ENCODE results near the gene FLYWCH1. TPM values are rescaled to one million over a fixed set of nuclear protein-coding genes. Genes with fewer than 3 reads are reported as not detected.

FLYWCH1 gene
- total RNA-seq, 1 experiment from 2014 or later: 12.5 TPM

DNA sequence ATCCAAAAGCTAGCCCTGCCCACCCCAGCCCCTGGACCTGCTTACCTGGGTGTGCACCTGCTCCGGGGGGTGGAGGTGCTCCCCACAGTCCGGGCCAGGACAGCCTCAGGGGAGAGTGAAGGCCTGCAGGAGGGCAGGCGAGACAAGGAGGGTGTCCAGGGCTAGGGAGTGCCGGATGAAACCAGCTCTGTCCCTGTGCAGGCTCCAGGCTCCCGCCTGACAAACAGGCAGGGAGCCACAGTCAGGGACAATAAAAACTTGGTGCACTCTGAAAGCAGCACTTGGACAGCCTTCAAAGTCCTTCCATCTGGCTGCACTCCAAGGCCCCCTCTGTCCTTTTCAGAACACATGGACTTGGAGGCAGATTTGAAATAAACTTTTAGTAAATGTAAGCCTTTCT is 61.4 kb downstream of the FLYWCH1 start:
- no peak overlapping the region for H3K27ac Mint-ChIP-seq
- no peaks in the 10 kb centered on the region for H3K9me3 ChIP-seq (ENCODE audit: control insufficient read depth, low read depth, low read length)

More for the DNA sequence above, 61.4 kb downstream of the FLYWCH1 start:
- Histone ChIP-seq H2AK5ac (ENCODE audit: insufficient read length, low read length) (no peak overlapping the region), H3K79me2 (ENCODE audit: insufficient read depth, low read length) (no peaks in the 10 kb centered on the region), H4K91ac (ENCODE audit: insufficient read length, low read depth, low read length) (no peak overlapping the region), H2BK120ac (ENCODE audit: low read depth, low read length, poor library complexity, severe bottlenecking) (no peak overlapping the region), H3K56ac (ENCODE audit: insufficient read length, low read depth, low read length) (no peak overlapping the region), H3K27me3 (ENCODE audit: insufficient read depth, low read length) (no peaks in the 10 kb centered on the region), H2BK5ac (ENCODE audit: insufficient read length, low read length) (no peak overlapping the region), H4K8ac (replicated peaks; ENCODE audit: insufficient read length, low read depth, low read length) (no peak overlapping the region), H2BK12ac (ENCODE audit: insufficient read length, low read depth, low read length) (no peak overlapping the region), H4K20me1 (ENCODE audit: control insufficient read depth, insufficient read depth, insufficient read length) (peaks cover 3% of the 10 kb centered on the region), H2AFZ (ENCODE audit: low read length) (no peak overlapping the region), H3T11ph (ENCODE audit: low read length) (no peak overlapping the region), H3K18ac (ENCODE audit: insufficient read length, low read depth, low read length) (no peak overlapping the region), H3K27ac (ENCODE audit: insufficient read length, low read depth, low read length) (no peak overlapping the region), H3K9ac (ENCODE audit: extremely low read depth, insufficient read length, low read length) (no peak overlapping the region), H3K79me1 (ENCODE audit: insufficient read depth, low read depth, low read length, poor library complexity, severe bottlenecking) (no peaks in the 10 kb centered on the region), H3K23me2 (ENCODE audit: insufficient read length, low read depth, low read length, poor library complexity, severe bottlenecking) (peaks cover 6% of the 10 kb centered on the region), H2BK15ac (ENCODE audit: low read depth, low read length) (no peak overlapping the region), H3K4me1 (ENCODE audit: insufficient read depth, low read length) (no peaks in the 10 kb centered on the region), H3K23ac (ENCODE audit: insufficient read length, low read depth, low read length) (no peak overlapping the region), H3K14ac (ENCODE audit: insufficient read depth, low read length) (no peak overlapping the region), H4K5ac (ENCODE audit: insufficient read length, low read depth, low read length) (no peak overlapping the region), H2BK20ac (ENCODE audit: low read depth, low read length, poor library complexity, severe bottlenecking) (no peak overlapping the region), H3K4ac (ENCODE audit: low read depth, low read length) (no peak overlapping the region), H3K4me2 (ENCODE audit: insufficient read depth, insufficient read length, low read length) (no peak overlapping the region)
- WGBS (ENCODE audit: extremely low coverage, insufficient read length, low lambda C conversion rate): no CpG with 5 or more reads among the region's 5 CpGs
- H3K36me3 Mint-ChIP-seq (ENCODE audit: insufficient read depth in 1 of 3, low read depth in 3 of 3): peaks cover 9 to 46% (median 39%) of the 10 kb centered on the region in 3 experiments; a peak in 6 of 7 replicates
- no peak for DNase-seq
- TF ChIP-seq, protein P1, sequence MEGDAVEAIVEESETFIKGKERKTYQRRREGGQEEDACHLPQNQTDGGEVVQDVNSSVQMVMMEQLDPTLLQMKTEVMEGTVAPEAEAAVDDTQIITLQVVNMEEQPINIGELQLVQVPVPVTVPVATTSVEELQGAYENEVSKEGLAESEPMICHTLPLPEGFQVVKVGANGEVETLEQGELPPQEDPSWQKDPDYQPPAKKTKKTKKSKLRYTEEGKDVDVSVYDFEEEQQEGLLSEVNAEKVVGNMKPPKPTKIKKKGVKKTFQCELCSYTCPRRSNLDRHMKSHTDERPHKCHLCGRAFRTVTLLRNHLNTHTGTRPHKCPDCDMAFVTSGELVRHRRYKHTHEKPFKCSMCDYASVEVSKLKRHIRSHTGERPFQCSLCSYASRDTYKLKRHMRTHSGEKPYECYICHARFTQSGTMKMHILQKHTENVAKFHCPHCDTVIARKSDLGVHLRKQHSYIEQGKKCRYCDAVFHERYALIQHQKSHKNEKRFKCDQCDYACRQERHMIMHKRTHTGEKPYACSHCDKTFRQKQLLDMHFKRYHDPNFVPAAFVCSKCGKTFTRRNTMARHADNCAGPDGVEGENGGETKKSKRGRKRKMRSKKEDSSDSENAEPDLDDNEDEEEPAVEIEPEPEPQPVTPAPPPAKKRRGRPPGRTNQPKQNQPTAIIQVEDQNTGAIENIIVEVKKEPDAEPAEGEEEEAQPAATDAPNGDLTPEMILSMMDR (conservative IDR thresholded peaks at IDR 0.05): no peak
- H3K4me3 Mint-ChIP-seq: no peak overlapping the region
- H3K9me3 Mint-ChIP-seq: no peaks in the 10 kb centered on the region
- peaks cover 19 to 22% of the 10 kb centered on the region in 2 experiments for H3K4me1 Mint-ChIP-seq
- H3K27me3 Mint-ChIP-seq (ENCODE audit: low read depth): peaks cover 6% of the 10 kb centered on the region

All from H9 (cell line).